SK-N-SH (cell line): ENCODE data around the gene ATF6B. TPM values are rescaled to one million over a fixed set of nuclear protein-coding genes. Genes with fewer than 3 reads are reported as not detected.

Source experiments
- CTCF ChIA-PET: fragments of 300-600, 350-600 bp; formaldehyde crosslinking; extraction: SDS; loops from one replicate; lab custom pipeline; 2021; lab: Yijun Ruan, JAX
- POLR2A ChIA-PET: fragments of 350-600 bp; sonication (Branson Sonifier 250); formaldehyde crosslinking; extraction: SDS; loops from one replicate; lab custom pipeline; 2020; ENCODE audit warnings: antibody characterized with exemption, inconsistent platforms; lab: Yijun Ruan, JAX
- DNase-seq: peaks from one replicate; pipeline ENCODE4 v3.0.0; 2012
- H2AFZ ChIP-seq: fragments of 200-600 bp; sonication (generic); 2 replicates; pipeline ENCODE4 v1.8.1; 2016; ENCODE audit warnings: antibody characterized with exemption, mild to moderate bottlenecking, low read depth
- H3F3A ChIP-seq: fragments of 200-600 bp; sonication (generic); replicated peaks from 2 replicates; pipeline ENCODE3; 2016; ENCODE audit warnings: antibody characterized with exemption, mild to moderate bottlenecking; ENCODE audit not compliant: insufficient read depth
- H3K27ac ChIP-seq, 2 experiments: fragments of 200-500 bp in 1 of 2; fragments of 200-600 bp in 1 of 2; sonication (Bioruptor generic) in 1 of 2; sonication (generic), shearing (Covaris generic) in 1 of 2; 2 replicates each; pipeline versions ENCODE4 v1.5.1 to v1.6.1; 2014 to 2016; ENCODE audit warnings: low read depth in 2 of 2, inconsistent platforms in 1 of 2, low read length in 1 of 2, mild to moderate bottlenecking in 1 of 2, mixed read lengths in 1 of 2
- H3K27me3 ChIP-seq: fragments of 200-600 bp; sonication (generic), shearing (Covaris generic); 2 replicates; pipeline ENCODE4 v1.6.1; 2016; ENCODE audit warnings: mixed run types; ENCODE audit not compliant: insufficient read depth
- H3K36me3 ChIP-seq, 2 experiments: fragments of 200-500 bp in 1 of 2; fragments of 200-600 bp in 1 of 2; sonication (Bioruptor generic) in 1 of 2; sonication (generic) in 1 of 2; replicated peaks in 1 of 2; 2 replicates each; pipeline versions ENCODE3 to v1.5.1; 2014 to 2016; ENCODE audit warnings: low read length in 1 of 2, mild to moderate bottlenecking in 1 of 2; ENCODE audit not compliant: insufficient read depth in 2 of 2, control insufficient read depth in 1 of 2
- H3K4me1 ChIP-seq, 2 experiments: fragments of 200-500 bp in 1 of 2; fragments of 200-600 bp in 1 of 2; sonication (Bioruptor generic) in 1 of 2; sonication (generic), shearing (Covaris generic) in 1 of 2; 2 replicates each; pipeline versions ENCODE4 v1.5.1 to v1.6.1; 2014 to 2016; ENCODE audit warnings: low read depth in 1 of 2, low read length in 1 of 2, mixed run types in 1 of 2; ENCODE audit not compliant: insufficient read depth in 2 of 2, control insufficient read depth in 1 of 2
- H3K4me2 ChIP-seq: fragments of 200-600 bp; sonication (generic), shearing (Covaris generic); 2 replicates; pipeline ENCODE4 v1.6.1; 2017; ENCODE audit warnings: mixed run types
- H3K4me3 ChIP-seq, 2 experiments: fragments of 200-500 bp in 1 of 2; fragments of 200-600 bp in 1 of 2; sonication (Bioruptor generic) in 1 of 2; sonication (generic), shearing (Covaris generic) in 1 of 2; 2 replicates each; pipeline versions ENCODE4 v1.5.1 to v1.8.1; 2014 to 2016; ENCODE audit warnings: low read depth in 2 of 2, inconsistent platforms in 1 of 2, low read length in 1 of 2, mild to moderate bottlenecking in 1 of 2, mixed read lengths in 1 of 2, moderate library complexity in 1 of 2
- H3K79me2 ChIP-seq: fragments of 200-600 bp; sonication (generic); 2 replicates; pipeline ENCODE4 v1.8.1; 2017; ENCODE audit warnings: mild to moderate bottlenecking; ENCODE audit not compliant: insufficient read depth
- H3K9ac ChIP-seq: fragments of 200-600 bp; sonication (generic); 2 replicates; pipeline ENCODE4 v1.6.1; 2017; ENCODE audit warnings: mixed run types
- H3K9me2 ChIP-seq: fragments of 200-600 bp; sonication (generic); 2 replicates; pipeline ENCODE4 v1.6.1; 2017; ENCODE audit warnings: mixed run types
- H3K9me3 ChIP-seq: fragments of 200-600 bp; sonication (generic); 2 replicates; pipeline ENCODE4 v1.6.1; 2017; ENCODE audit warnings: mixed run types, mild to moderate bottlenecking, moderate library complexity
- H4K20me1 ChIP-seq: fragments of 200-600 bp; sonication (generic); 2 replicates; pipeline ENCODE4 v1.6.1; 2017; ENCODE audit warnings: mild to moderate bottlenecking, mixed run types; ENCODE audit not compliant: insufficient read depth
- ELF1 ChIP-seq: IDR thresholded peaks from 2 replicates; pipeline ENCODE4 v1.4.0; 2012
- EP300 ChIP-seq, 2 experiments: IDR thresholded peaks; 2 replicates each; pipeline versions ENCODE4 v1.4.0 to v1.6.1; 2012; ENCODE audit warnings: borderline replicate concordance in 1 of 2, low read depth in 1 of 2, low read length in 1 of 2
- EZH2phosphoT487 ChIP-seq: fragments of 200-600 bp; sonication (generic); IDR thresholded peaks from 2 replicates; pipeline ENCODE4 v1.6.1; 2017; ENCODE audit warnings: low read depth, mixed run types, mild to moderate bottlenecking, antibody characterized with exemption, moderate library complexity, borderline replicate concordance
- FOSL2 ChIP-seq: IDR thresholded peaks from 2 replicates; pipeline ENCODE4 v1.4.0; 2012; ENCODE audit warnings: low read depth, mild to moderate bottlenecking, moderate library complexity, borderline replicate concordance
- FOXJ3 ChIP-seq: sonication (generic); formaldehyde crosslinking; IDR thresholded peaks from 2 replicates; pipeline ENCODE4 v1.5.1; 2020; ENCODE audit warnings: mild to moderate bottlenecking, missing genetic modification reagents
- GATA2 ChIP-seq: sonication (generic); formaldehyde crosslinking; IDR thresholded peaks from 2 replicates; pipeline ENCODE4 v1.5.0; 2020; ENCODE audit warnings: mild to moderate bottlenecking, missing genetic modification reagents
- IRF3 ChIP-seq: fragments of 150-350 bp; IDR thresholded peaks from 2 replicates; pipeline ENCODE4 v1.6.1; 2016; ENCODE audit warnings: mild to moderate bottlenecking, low read depth, low read length
- MAX ChIP-seq: IDR thresholded peaks from 2 replicates; pipeline ENCODE4 v1.4.0; 2012; ENCODE audit warnings: low read depth
- MEF2A ChIP-seq: IDR thresholded peaks from 2 replicates; pipeline ENCODE4 v1.4.0; 2012; ENCODE audit warnings: low read depth, borderline replicate concordance
- NRF1 ChIP-seq: IDR thresholded peaks from 2 replicates; pipeline ENCODE4 v1.6.1; 2012; ENCODE audit warnings: low read depth, mild to moderate bottlenecking, low read length
- PBX3 ChIP-seq: IDR thresholded peaks from 2 replicates; pipeline ENCODE4; 2012
- RAD21 ChIP-seq: IDR thresholded peaks from 2 replicates; pipeline ENCODE4 v1.6.1; 2012; ENCODE audit warnings: mild to moderate bottlenecking, low read length
- RCOR1 ChIP-seq: fragments of 150-350 bp; IDR thresholded peaks from 2 replicates; pipeline ENCODE4 v1.6.1; 2017; ENCODE audit warnings: antibody characterized with exemption, low read length
- SIN3A ChIP-seq: IDR thresholded peaks from 2 replicates; pipeline ENCODE4 v1.6.1; 2012; ENCODE audit warnings: low read depth, mild to moderate bottlenecking, low read length, moderate library complexity, borderline replicate concordance
- TCF12 ChIP-seq: IDR thresholded peaks from 2 replicates; pipeline ENCODE4 v1.4.0; 2012
- TEAD4 ChIP-seq: IDR thresholded peaks from 2 replicates; pipeline ENCODE4 v1.4.0; 2012; ENCODE audit warnings: mild to moderate bottlenecking, borderline replicate concordance; ENCODE audit not compliant: insufficient read depth
- USF1 ChIP-seq: IDR thresholded peaks from 2 replicates; pipeline ENCODE4 v1.4.0; 2012; ENCODE audit warnings: low read depth, borderline replicate concordance
- YY1 ChIP-seq: IDR thresholded peaks from 2 replicates; pipeline ENCODE4 v1.4.0; 2012; ENCODE audit warnings: low read depth, mild to moderate bottlenecking
- WGBS: methylation state at CpG from one replicate; pipeline ENCODE4 v1.1.6; 2017; ENCODE audit warnings: low lambda C conversion rate; 5-methylcytosine and 5-hydroxymethylcytosine counted together
- polyA plus RNA-seq, 3 experiments: library from polyadenylated mRNA; depleted of rRNA; stranded (reverse); fragments of >200 nt; gene quantifications; 2 replicates each; pipeline ENCODE4 v1.2.3, GENCODE V29; 2012
- TF ChIP-seq, protein P1 (sequence below): fragments of 200-600 bp; sonication (generic); IDR thresholded peaks from 2 replicates; pipeline ENCODE4 v1.6.1; 2017; ENCODE audit warnings: antibody characterized with exemption, mild to moderate bottlenecking, moderate library complexity

Gene ATF6B
- polyA plus RNA-seq, 1 of the 3 experiments (the other 2 are of a cell fraction): 61.3 TPM

DNA sequence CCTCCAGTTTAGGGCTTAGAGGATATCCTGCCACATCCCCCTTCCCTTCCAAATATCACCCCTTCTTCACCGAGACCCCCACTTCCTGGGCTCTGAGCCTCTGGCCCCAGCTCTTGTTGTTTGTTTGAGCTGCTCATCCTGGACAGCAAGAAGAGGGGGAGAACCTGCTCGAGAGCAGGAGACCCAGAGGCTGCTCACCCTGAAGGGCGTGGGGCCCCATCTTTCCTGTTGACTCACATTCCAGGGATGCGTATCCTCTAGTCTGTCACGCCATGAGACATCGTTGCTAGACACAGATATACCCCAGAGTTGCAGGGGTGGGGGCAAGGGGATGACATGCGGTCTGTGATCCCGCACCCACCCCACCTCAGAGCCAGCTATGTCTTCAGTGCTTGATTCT, 13.2 kb downstream of the ATF6B start:
- Histone ChIP-seq H3K9me3 (no peaks in the 10 kb centered on the region), H3K4me3 (no peak overlapping the region), H3K27me3 (no peaks in the 10 kb centered on the region), H4K20me1 (no peaks in the 10 kb centered on the region), H3K9ac (peak overlapping the region; percentile 55; the same call in 1 of the 2 replicates), H3K4me1 (peaks cover 3 to 9% of the 10 kb centered on the region in 2 experiments; a peak in 1 of 4 replicates), H3K36me3 (peaks cover 8 to 21% of the 10 kb centered on the region in 2 experiments), H3K9me2 (no peaks in the 10 kb centered on the region), H3K4me2 (peak overlapping the region; percentile 44; the same call in 1 of the 2 replicates), H2AFZ (no peak overlapping the region), H3K79me2 (no peaks in the 10 kb centered on the region), H3F3A (peaks cover 42% of the 10 kb centered on the region), H3K27ac (peak overlapping the region in 1 of 2 experiments; percentile 83; a peak in 3 of 4 replicates)
- 35% methylated on average over 8 of the region's 8 CpGs for whole genome bisulfite sequencing
- POLR2A ChIA-PET: interaction anchor here (0.6 kb wide), 1 partner anchor 148 kb away, joined by 3 read pairs; no protein-coding TSS in a partner anchor
- no peak for DNase-seq
- CTCF ChIA-PET: interaction anchor here (1.0 to 1.1 kb wide), 2 partner anchors 40 to 1004 kb away, joined by 3 read pairs; no protein-coding TSS in a partner anchor
- TF ChIP-seq PBX3 (peak; percentile 61; the same call in 1 of the 2 replicates), FOSL2 (peak; percentile 50; the same call in 1 of the 2 replicates), EP300 (IDR thresholded peaks at IDR 0.05; ENCODE audit: borderline replicate concordance in 1 of 2, low read depth in 1 of 2, low read length in 1 of 2) (0 out of 4 replicates have a peak, but pooled peaks of 1 of the 2 experiments have one; percentile 8), GATA2 (CRISPR knock-in tag) (no peak), SIN3A (peak; percentile 48; the same call in 1 of the 2 replicates), TEAD4 (no peak), MEF2A (no peak), USF1 (no peak), RCOR1 (no peak), EZH2phosphoT487 (no peak), RAD21 (no peak), ELF1 (no peak), TCF12 (peak; percentile 55; the same call in 1 of the 2 replicates), YY1 (no peak), NRF1 (no peak), MAX (peak; percentile 56; the same call in 1 of the 2 replicates), FOXJ3 (CRISPR knock-in tag) (no peak), IRF3 (no peak)
- TF ChIP-seq, protein P1, sequence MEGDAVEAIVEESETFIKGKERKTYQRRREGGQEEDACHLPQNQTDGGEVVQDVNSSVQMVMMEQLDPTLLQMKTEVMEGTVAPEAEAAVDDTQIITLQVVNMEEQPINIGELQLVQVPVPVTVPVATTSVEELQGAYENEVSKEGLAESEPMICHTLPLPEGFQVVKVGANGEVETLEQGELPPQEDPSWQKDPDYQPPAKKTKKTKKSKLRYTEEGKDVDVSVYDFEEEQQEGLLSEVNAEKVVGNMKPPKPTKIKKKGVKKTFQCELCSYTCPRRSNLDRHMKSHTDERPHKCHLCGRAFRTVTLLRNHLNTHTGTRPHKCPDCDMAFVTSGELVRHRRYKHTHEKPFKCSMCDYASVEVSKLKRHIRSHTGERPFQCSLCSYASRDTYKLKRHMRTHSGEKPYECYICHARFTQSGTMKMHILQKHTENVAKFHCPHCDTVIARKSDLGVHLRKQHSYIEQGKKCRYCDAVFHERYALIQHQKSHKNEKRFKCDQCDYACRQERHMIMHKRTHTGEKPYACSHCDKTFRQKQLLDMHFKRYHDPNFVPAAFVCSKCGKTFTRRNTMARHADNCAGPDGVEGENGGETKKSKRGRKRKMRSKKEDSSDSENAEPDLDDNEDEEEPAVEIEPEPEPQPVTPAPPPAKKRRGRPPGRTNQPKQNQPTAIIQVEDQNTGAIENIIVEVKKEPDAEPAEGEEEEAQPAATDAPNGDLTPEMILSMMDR: no peak
